Stimulated activated naive CD4-positive, alpha-beta T cell treated with Interleukin-2 at 50 U/mL for 16 hours (primary cell): ENCODE results near the gene CLTCL1.

Source experiments
- DNase-seq: peaks from one replicate; lab custom pipeline; 2025; lab: John Stamatoyannopoulos, UW

Gene CLTCL1

DNA sequence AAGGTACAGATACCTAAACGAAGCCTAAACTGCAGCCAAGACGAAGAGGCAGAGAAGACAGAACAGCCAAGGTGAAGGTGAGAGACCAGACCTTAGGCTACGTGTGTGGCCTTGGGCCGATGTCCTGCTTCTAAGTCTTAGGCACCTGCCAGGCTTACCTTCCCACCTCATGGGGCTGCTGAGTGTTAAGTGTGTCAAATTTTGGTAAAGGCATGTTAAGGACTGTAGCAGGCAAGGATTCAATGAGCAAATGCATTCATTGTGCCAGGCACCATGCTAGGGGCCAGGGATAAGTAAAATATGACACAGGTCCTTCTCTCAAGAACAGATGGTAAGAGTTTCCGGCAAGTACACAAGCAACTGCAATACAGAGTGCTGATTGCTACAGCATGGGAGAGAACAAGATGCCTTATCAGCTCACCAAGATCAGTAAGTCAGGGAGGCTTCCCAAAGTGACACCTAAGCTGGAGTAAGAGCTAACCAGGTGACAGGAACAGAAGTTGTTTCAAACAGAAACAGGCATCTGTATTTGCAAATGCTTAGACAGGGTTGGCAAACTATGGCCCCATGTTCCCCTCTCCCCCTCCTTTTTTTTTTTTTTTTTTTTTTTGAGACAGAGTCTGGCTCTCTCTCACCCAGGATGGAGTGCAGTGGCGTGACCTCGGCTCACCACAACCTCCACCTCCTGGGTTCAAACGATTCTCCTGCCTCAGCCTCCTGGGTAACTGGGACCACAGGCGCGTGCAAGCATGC lies 46.7 kb downstream of the CLTCL1 start:
- no peak for DNase-seq

DNA sequence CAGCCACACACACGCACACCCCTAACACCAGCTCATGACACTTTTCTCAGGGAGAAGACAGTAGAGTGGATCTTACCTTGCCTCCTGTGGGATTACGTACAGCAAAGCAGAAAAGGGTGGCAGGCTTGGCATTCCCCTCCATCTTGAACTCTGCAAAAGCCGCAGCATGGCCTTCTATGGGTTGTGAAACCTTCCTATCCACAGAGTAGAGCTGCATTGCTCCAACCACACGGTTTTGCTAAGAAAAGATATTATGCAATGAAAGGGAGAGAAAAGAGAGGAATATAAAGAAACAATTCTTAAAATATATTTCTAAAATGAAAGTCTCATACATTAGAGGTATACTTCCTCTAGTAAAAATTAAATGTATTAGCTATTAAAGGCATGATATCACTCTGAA lies 48.8 kb downstream of the CLTCL1 start:
- no peak for DNase-seq

DNA sequence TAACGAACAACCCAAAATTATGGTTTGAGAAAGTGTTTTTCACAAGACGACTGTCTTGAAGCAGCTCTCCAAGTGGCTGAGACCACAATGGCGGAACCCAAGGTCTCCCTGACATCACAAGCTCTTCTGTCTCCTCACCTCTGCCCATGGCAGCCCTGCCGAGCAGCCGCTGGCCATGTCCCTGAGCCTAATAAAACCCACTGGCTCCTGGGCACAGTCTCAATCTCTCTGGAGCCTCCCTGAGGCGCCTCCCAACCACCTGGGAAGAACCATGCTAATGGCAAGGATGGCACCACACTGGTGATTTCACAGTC lies 50.0 kb downstream of the CLTCL1 start:
- no peak for DNase-seq

GRCh38 chr22:19240813-19241592 lies 50.5 kb downstream of the CLTCL1 start:
- no peak for DNase-seq

DNA sequence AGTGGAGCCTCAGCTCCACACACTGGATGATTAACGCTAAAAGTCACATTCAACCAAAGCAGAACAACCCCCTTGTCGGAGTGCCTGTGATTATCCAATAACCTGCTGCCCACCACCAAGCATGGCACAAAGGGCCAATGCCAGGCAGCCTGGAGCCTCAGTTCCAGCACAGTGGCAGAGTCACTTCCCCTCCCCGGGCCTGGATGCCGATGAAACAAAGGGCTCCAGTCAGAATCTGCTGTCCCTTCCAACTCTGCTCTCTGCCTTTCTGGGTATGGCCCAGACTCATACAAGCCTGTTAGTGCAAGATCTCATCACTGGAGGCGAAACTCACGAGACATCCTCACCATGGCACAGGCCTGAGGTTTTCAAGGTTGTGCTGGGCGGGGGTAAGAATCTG lies 52.1 kb downstream of the CLTCL1 start:
- no peak for DNase-seq

DNA sequence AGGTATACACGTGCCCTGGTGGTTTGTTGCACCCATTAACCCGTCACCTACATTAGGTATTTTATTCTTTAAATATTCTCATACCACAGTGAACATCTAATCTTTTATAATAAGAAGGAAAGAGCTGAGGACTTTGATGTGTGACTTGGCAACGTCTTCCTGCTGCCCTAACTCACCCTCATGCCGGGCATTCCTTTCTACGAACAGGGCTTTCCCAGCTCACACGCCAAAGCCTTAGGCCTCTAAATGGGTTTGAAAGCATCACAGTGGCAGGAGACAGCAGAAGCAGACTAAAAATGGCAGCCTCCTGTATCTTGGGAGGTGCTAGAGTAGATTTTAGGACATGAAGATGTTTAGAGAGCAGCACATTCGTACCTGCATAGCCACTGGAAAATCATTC lies 52.6 kb downstream of the CLTCL1 start:
- no peak for DNase-seq

DNA sequence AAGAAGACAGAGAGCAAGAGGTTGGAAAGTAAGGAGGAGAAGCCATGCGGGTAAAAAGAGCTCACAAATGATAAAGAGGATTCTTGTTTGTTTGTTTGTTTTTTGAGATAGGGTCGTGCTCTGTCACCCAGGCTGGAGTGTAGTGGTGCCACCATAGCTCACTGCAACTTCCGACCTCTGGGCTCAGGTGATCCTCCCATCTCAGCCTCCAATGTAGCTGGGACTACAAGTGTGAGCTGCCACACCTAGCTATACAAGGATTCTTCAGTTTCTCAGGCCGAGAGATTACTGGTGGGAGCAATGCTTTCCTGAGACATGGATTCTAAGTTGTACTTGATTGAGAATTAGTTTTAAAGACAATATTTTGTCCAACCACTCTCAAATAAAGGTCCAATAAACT lies 55.6 kb downstream of the CLTCL1 start:
- DNase-seq, result no peak

DNA sequence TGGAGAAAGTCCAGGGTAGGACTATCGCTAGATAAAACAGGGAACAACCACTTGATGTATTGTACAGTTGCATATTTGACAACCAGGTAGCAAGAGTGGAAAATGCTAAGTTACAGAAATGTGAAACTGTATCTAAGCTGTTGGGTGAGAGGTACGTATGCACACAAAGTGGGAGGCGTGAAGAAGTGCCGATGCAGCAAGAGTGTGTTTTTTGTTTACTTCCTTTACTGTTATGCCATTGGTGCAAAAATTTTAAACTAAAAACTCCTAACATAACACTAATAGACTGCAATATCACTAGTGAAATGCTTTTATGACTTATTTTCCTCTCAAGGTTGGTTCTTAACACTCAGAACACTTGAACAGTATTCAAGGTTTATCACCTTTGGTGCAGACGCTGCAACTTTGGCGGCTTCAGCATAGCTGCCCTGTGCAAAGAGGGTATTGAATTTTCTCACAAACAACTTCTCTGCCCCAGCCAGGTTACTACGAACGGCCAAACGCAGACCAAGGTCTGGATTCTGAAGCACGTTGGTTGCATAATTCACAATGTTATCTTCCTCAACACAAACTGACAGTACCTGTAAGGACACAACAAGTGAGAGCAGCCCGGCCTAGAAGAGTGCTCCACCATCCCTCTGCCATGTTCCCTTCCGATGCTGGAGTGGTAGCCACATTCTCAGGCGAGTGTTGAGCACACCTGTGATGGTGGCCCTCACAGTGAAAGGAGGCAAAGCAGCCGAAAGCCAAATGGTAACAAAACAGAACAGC lies 57.2 kb downstream of the CLTCL1 start:
- no peak for DNase-seq

DNA sequence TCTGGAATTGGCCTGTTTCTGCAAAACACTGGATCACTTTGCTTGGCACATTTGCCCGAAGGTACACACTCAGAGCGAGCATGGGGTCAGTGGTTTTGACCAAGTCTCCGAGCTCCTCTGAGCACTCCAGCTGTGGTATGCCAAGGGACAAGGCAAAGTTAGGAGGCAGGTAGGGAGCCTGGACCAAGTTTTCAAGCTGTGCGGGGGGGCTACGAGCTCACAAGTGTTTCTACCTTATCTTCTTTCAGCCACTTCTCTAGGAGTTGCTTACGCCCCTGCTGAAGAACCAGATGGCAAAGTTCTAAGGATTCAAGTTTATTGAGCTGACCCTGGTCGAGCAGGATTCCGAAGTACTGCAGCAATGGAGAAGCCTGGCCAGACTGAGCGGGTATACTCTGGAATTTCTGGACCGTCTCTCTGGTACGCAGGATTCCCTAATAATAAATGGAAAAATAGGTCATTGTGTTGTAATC lies 58.3 kb downstream of the CLTCL1 start:
- DNase-seq, result no peak

DNA sequence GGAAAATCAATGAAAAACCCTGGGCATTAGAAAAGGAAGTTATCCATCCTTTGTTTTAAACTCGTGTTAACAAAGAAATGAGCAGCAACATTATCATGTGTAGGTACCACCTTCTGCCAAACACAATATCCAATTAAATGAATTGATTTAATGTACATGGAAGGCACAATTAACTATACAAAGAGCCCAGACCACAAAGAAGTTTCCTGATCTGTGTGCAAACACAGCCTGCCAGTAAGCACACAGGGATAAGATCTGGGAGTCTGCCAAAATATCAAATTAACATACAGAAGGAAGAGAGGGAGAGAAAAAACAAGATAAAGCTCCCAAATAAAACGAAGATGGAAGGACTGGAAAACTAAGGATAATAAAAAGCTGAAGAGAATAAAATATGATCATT lies 58.9 kb downstream of the CLTCL1 start:
- no peak for DNase-seq

DNA sequence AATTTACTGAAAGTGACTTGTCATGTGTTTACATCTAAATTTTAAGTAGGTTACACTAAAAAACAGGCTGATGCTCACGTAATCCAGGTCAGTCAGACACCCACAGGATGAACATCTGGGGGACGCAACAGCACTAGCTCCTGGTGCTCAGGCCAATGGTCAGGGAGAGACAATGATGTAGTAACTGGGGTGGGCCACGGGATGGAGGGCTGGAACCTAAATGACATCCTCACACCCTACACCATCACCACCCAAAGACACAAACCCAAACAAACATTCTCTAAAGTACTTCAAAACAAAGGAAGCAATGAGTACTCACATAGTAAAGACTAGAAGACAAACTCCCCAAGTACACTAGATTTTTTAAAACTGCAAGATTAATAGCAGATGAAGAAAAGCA lies 59.5 kb downstream of the CLTCL1 start:
- DNase-seq, result no peak

GRCh38 chr22:19229600-19229999 lies 61.9 kb downstream of the CLTCL1 start:
- DNase-seq, result no peak

DNA sequence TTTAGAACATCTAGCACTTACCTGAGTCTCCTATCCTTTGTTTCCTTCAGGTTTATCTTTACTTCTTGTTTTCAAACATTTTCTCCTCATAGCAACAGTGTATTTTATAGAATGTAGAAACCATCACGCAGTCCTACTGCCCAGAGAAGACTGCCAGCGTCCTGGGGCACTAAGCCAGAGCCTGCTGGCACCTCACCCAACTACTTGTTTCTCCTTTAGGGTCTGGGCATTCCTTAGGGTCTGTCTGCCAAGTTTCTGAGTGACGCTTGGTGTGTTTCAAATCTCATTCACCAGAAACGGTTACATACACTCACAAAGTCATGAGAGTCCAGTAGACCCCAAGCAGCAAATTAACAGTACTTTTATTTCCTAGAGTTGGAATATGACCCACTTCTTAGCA lies 63.3 kb downstream of the CLTCL1 start:
- no peak for DNase-seq

GRCh38 chr22:19226428-19226827 lies 65.1 kb downstream of the CLTCL1 start:
- DNase-seq, result no peak

- no peak for DNase-seq
These were observed 66.0 kb downstream of the CLTCL1 start for GRCh38 chr22:19225560-19225959.

DNA sequence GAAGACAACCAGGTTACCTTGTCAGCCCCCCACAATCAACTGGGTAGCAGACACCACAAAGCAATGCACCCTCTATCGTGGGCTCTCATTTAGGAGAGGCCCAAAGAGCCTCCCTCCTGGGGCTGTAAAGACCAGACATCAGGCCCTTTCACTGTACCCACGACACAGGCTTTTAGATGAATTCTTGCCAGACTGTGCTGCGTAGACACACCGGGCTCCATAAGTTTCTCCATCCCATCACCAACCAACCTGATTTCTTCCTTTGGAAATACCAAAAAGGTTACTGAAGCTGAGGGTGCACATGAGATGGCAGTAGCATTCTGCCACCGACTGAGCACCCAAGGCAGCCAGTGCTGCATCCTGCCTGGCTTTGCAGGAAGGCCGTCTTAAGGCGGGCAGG lies 66.5 kb downstream of the CLTCL1 start:
- no peak for DNase-seq

DNA sequence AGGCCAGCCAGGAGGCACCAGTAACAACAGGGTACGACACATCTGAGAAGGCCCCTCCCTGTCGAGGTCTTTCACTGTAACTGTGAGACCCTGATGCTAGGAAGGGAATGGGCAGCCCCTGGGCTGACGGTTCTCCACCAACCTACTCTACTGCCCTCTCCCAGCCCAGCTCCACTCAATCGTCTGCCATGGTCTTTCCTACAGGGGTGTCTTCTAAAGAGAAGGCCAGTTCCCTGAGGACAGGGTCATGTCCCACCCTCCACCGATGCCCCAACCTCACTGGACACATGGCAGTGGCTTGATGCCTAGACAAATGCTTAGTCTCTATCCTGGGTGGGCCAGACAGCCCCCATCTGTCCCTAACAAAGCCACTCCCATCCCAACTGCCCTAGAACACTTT lies 67.0 kb downstream of the CLTCL1 start:
- DNase-seq, result no peak

- DNase-seq, result no peak
These were observed 67.9 kb downstream of the CLTCL1 start for GRCh38 chr22:19223617-19224016.

DNA sequence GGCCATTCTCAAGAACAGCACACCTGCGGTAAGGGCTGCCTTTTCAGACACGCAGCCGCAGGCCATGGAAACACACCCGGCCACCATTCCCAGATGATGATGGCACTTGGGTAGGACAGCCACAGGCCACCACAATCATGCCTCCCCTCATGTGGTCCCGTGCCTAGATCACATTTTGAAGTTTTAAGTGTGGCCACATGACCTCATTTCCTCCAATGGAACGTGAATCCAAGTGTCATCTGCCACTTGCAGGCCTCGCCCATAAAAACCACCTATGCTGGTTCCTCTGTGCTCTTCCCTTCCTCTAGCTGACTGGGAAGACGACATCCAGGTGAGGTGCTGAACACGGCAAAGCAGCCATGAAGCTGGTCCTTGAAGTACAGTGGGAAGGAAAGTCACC lies 68.4 kb downstream of the CLTCL1 start:
- DNase-seq, result no peak

GRCh38 chr22:19222242-19223005 lies 69.1 kb downstream of the CLTCL1 start:
- no peak for DNase-seq

GRCh38 chr22:19220867-19221266 lies 70.7 kb downstream of the CLTCL1 start:
- DNase-seq, result no peak

GRCh38 chr22:19218541-19219233 lies 72.8 kb downstream of the CLTCL1 start:
- DNase-seq, result no peak
